K562 (cell line): ENCODE results near the gene FUT9. TPM values are rescaled to one million over a fixed set of nuclear protein-coding genes. Genes with fewer than 3 reads are reported as not detected.

ENCODE experiments used
- ATAC-seq: fragments of 200-7000 bp; cut with Tn5 transposase; 3 replicates; pipeline ENCODE4 v1.9.1; 2020; ENCODE audit warnings: moderate library complexity
- Bru-seq: library from RNA; stranded (reverse); fragments of 400-500 nt; gene quantifications from one replicate; lab custom pipeline; 2021; lab: Mats Ljungman, UMichigan
- BruChase-seq, 2 experiments: library from RNA; stranded (reverse); fragments of 400-500 nt; gene quantifications; one replicate each; lab custom pipeline; 2021; lab: Mats Ljungman, UMichigan
- BruUV-seq: library from RNA; stranded (reverse); fragments of 400-500 nt; replicated peaks from 2 replicates; lab custom pipeline; 2021; lab: Mats Ljungman, UMichigan
- CTCF ChIA-PET: fragments of 300-600 bp; formaldehyde crosslinking; extraction: SDS; loops from one replicate; lab custom pipeline; 2021; ENCODE audit warnings: low intra/inter-chr PET ratio; lab: Yijun Ruan, JAX
- POLR2A ChIA-PET: fragments of 300-600, 350-650 bp; sonication (Branson Sonifier 250); formaldehyde crosslinking; extraction: SDS; loops from one replicate; lab custom pipeline; 2021; ENCODE audit warnings: antibody characterized with exemption, inconsistent platforms; lab: Yijun Ruan, JAX
- DNase-seq, 4 experiments: peaks; one replicate each; pipeline versions ENCODE4 v3.0.0 to v3.0.0-alpha.2; 2011 to 2018; ENCODE audit warnings: low spot score in 3 of 4, mixed read lengths in 3 of 4; ENCODE audit errors: extremely low read depth in 1 of 4
- FAIRE-seq: peaks from 2 replicates; lab custom pipeline; 2011; peaks lifted over from hg19 to GRCh38; lab: Jason Lieb, UNC
- H2AFZ ChIP-seq: 2 replicates; pipeline ENCODE4 v1.6.0; 2011; ENCODE audit warnings: low read depth, low read length, control low read depth, inconsistent platforms
- H3K27ac ChIP-seq: fragments of 200-600 bp; 3 replicates; pipeline ENCODE4 v1.8.0; 2011; ENCODE audit warnings: low read depth, mild to moderate bottlenecking, control low read depth, inconsistent platforms, low read length, moderate library complexity, mixed read lengths; ENCODE audit errors: extremely low read depth
- H3K27me3 ChIP-seq, 2 experiments: fragments of 300-600 bp in 1 of 2; 2 replicates in 1 of 2; 3 replicates in 1 of 2; pipeline versions ENCODE4 v1.6.0 to v1.8.0; 2011; ENCODE audit warnings: inconsistent platforms in 2 of 2, low read length in 2 of 2, mild to moderate bottlenecking in 1 of 2, mixed read lengths in 1 of 2, moderate library complexity in 1 of 2; ENCODE audit not compliant: control insufficient read depth in 2 of 2, insufficient read depth in 2 of 2
- H3K36me3 ChIP-seq: fragments of 300-600 bp; 3 replicates; pipeline ENCODE4 v1.8.0; 2011; ENCODE audit warnings: mild to moderate bottlenecking, low read length, inconsistent platforms; ENCODE audit not compliant: control insufficient read depth, insufficient read depth
- H3K4me1 ChIP-seq, 2 experiments: fragments of 200-600 bp in 1 of 2; replicated peaks in 1 of 2; 2 replicates in 1 of 2; 3 replicates in 1 of 2; pipeline versions ENCODE4 v1.5.1 to v1.8.0; 2011; ENCODE audit warnings: inconsistent platforms in 2 of 2, low read length in 2 of 2, mild to moderate bottlenecking in 1 of 2, mixed read lengths in 1 of 2, moderate library complexity in 1 of 2; ENCODE audit not compliant: control insufficient read depth in 2 of 2, insufficient read depth in 2 of 2
- H3K4me2 ChIP-seq: 2 replicates; pipeline ENCODE4 v1.6.1; 2011; ENCODE audit warnings: low read length, control low read depth, inconsistent platforms, mixed read lengths; ENCODE audit not compliant: insufficient read depth
- H3K4me3 ChIP-seq: fragments of 200-600 bp; sonication (generic), shearing (Covaris generic); 2 replicates; pipeline ENCODE4 v1.5.1; 2016; ENCODE audit warnings: control low read depth, inconsistent platforms
- H3K79me2 ChIP-seq: fragments of 200-600 bp; 3 replicates; pipeline ENCODE4 v1.8.0; 2011; ENCODE audit warnings: low read length, inconsistent platforms; ENCODE audit not compliant: control insufficient read depth, insufficient read depth
- H3K9ac ChIP-seq, 2 experiments: 2 replicates each; pipeline versions ENCODE4 v1.6.0 to v1.6.1; 2011; ENCODE audit warnings: low read depth in 2 of 2, low read length in 2 of 2, control low read depth in 1 of 2, inconsistent platforms in 1 of 2, mild to moderate bottlenecking in 1 of 2, mixed read lengths in 1 of 2; ENCODE audit not compliant: insufficient read depth in 1 of 2
- H3K9me1 ChIP-seq: one replicate; pipeline ENCODE4 v1.6.0; 2011; ENCODE audit warnings: inconsistent platforms, mild to moderate bottlenecking, low read length, moderate library complexity; ENCODE audit not compliant: control insufficient read depth, insufficient read depth
- H3K9me3 ChIP-seq: replicated peaks from 2 replicates; pipeline ENCODE4 v1.5.1; 2011; ENCODE audit warnings: low read depth, low read length, inconsistent platforms; ENCODE audit not compliant: control insufficient read depth, insufficient read depth
- H4K20me1 ChIP-seq: replicated peaks from 2 replicates; pipeline ENCODE4 v1.6.1; 2011; ENCODE audit warnings: low read length, inconsistent platforms, mixed read lengths; ENCODE audit not compliant: control insufficient read depth, insufficient read depth
- CGGBP1 ChIP-seq: fragments of 250-450 bp; sonication (Bioruptor Pico); IDR thresholded peaks from 2 replicates; pipeline ENCODE4 v1.9.0; 2021; ENCODE audit warnings: mild to moderate bottlenecking
- HDAC1 ChIP-seq, 2 experiments: fragments of 450-650 bp; IDR thresholded peaks; 2 replicates each; pipeline ENCODE4 v1.6.1; 2016 to 2017; ENCODE audit warnings: inconsistent platforms in 1 of 2, mild to moderate bottlenecking in 1 of 2, moderate library complexity in 1 of 2
- JUND ChIP-seq, 2 experiments: IDR thresholded peaks; 2 replicates in 1 of 2; 3 replicates in 1 of 2; pipeline ENCODE4 v1.6.1; 2011; ENCODE audit warnings: borderline replicate concordance in 2 of 2, low read depth in 2 of 2, low read length in 2 of 2, improper control_type of control experiment in 1 of 2, missing biosample characterization in 1 of 2, missing genetic modification characterization in 1 of 2, missing genetic modification reagents in 1 of 2
- NCOA1 ChIP-seq: fragments of 450-650 bp; IDR thresholded peaks from 2 replicates; pipeline ENCODE4 v1.6.1; 2016; ENCODE audit warnings: low read depth
- NFYB ChIP-seq: IDR thresholded peaks from 2 replicates; pipeline ENCODE4 v1.6.1; 2011; ENCODE audit warnings: mild to moderate bottlenecking, moderate library complexity; ENCODE audit not compliant: insufficient read length; ENCODE audit errors: extremely low read depth
- SRF ChIP-seq, 2 experiments: fragments of 250-450, 450-650 bp in 1 of 2; sonication (Bioruptor Pico) in 1 of 2; sonication (generic) in 1 of 2; formaldehyde crosslinking; IDR thresholded peaks; 2 replicates each; pipeline versions ENCODE4 v1.5.0 to v1.5.1; 2020 to 2022; ENCODE audit warnings: mild to moderate bottlenecking in 1 of 2, missing genetic modification reagents in 1 of 2
- STAT5B ChIP-seq: fragments of 250-450 bp; sonication (Bioruptor Pico); IDR thresholded peaks from 2 replicates; pipeline ENCODE4 v1.8.0; 2021; ENCODE audit warnings: mild to moderate bottlenecking, inconsistent platforms
- ZNF224 ChIP-seq: sonication (generic); formaldehyde crosslinking; IDR thresholded peaks from 2 replicates; pipeline ENCODE4 v1.8.0; 2022; ENCODE audit warnings: mild to moderate bottlenecking, missing genetic modification reagents
- ZNF561 ChIP-seq: fragments of 450-650 bp; formaldehyde crosslinking; conservative IDR thresholded peaks from 2 replicates; pipeline ENCODE4 v1.4.0; 2020; ENCODE audit warnings: mild to moderate bottlenecking, moderate library complexity
- ZNF778 ChIP-seq: fragments of 450-650 bp; formaldehyde crosslinking; IDR thresholded peaks from 2 replicates; pipeline ENCODE4 v1.4.0; 2020; ENCODE audit warnings: mild to moderate bottlenecking, moderate library complexity
- WGBS: fragments of 100-300 bp; shearing (Covaris generic); methylation state at CpG from one replicate; pipeline ENCODE4 v1.1.6; 2016; ENCODE audit warnings: low coverage, mixed read lengths; ENCODE audit not compliant: insufficient coverage; ENCODE audit errors: missing lambda C conversion rate; 5-methylcytosine and 5-hydroxymethylcytosine counted together
- in situ Hi-C: fragments of 300-500 bp; cut with MboI; formaldehyde crosslinking; loops from 4 replicates; pipeline ENCODE4 v1.15.0; 2018; ENCODE audit warnings: inconsistent platforms, mixed read lengths
- intact Hi-C: fragments of 100-400 bp; cut with micrococcal nuclease; formaldehyde crosslinking; loops from 2 replicates; pipeline ENCODE4 v1.14.2; 2022
- long read RNA-seq, 3 experiments: library from polyadenylated mRNA in 2 of 3; library from RNA in 1 of 3; unstranded in 2 of 3; stranded (forward) in 1 of 3; transcript quantifications; one replicate each; pipeline ENCODE4 v2.0.0, GENCODE V29; 2019 to 2022
- polyA minus RNA-seq, 3 experiments: library from RNA; depleted of rRNA, polyadenylated mRNA; stranded (reverse); fragments of >200 nt; gene quantifications; 2 replicates each; pipeline ENCODE4 v1.2.3, GENCODE V29; 2011
- polyA plus RNA-seq, 8 experiments: library from polyadenylated mRNA; depleted of rRNA in 4 of 8; stranded (reverse) in 5 of 8; unstranded in 3 of 8; fragments of >200 nt; fragmentation: Nextera tagmentation in 2 of 8; fragmentation: Illumina TruSeq in 1 of 8; extraction: Ambion mirVana in 2 of 8; extraction: Trizol in 1 of 8; gene quantifications; 2 replicates each; pipeline versions ENCODE4 v1.2.1 to v1.2.3, GENCODE V29; 2011 to 2014; ENCODE audit warnings: inconsistent platforms in 1 of 8, missing spikeins in 1 of 8
- total RNA-seq, 7 experiments: library from RNA; depleted of rRNA in 6 of 7; stranded (reverse); fragments of >200 nt in 6 of 7; fragmentation: Illumina TruSeq in 2 of 7; extraction: Trizol in 2 of 7; gene quantifications; 2 replicates each; pipeline versions ENCODE4 v1.2.1 to v1.2.3, GENCODE V29; 2011 to 2021; ENCODE audit warnings: low replicate concordance in 1 of 7
- TF ChIP-seq, protein P1 (sequence below): sonication (generic); formaldehyde crosslinking; IDR thresholded peaks from 2 replicates; pipeline ENCODE4 v1.8.1; 2023; ENCODE audit warnings: mild to moderate bottlenecking, missing genetic modification reagents, moderate library complexity

Gene FUT9
- total RNA-seq (2011; cell fraction: chromatin; rRNA removed; ENCODE audit: low replicate concordance), result not detected in 2 replicates
- not detected in 2 replicates for total RNA-seq (2011; cell fraction: nucleolus; rRNA removed)
- not detected in 2 replicates for total RNA-seq (2011; cell fraction: nucleoplasm; rRNA removed)
- not detected in 2 replicates for total RNA-seq (2014; rRNA removed)
- total RNA-seq (2014; rRNA removed; fragmentation: Illumina TruSeq; extraction: Trizol), result not detected in 2 replicates
- not detected in 2 replicates for total RNA-seq (2015; rRNA removed; fragmentation: Illumina TruSeq; extraction: Trizol)
- not detected in 2 replicates for total RNA-seq (2021)
- not detected in 2 replicates for polyA plus RNA-seq (2011; rRNA removed)
- not detected in 2 replicates for polyA plus RNA-seq (2011; cell fraction: cytosol; rRNA removed)
- polyA plus RNA-seq (2011; cell fraction: nucleus; rRNA removed), result not detected in 2 replicates
- not detected in 2 replicates for polyA plus RNA-seq (2012)
- polyA plus RNA-seq (2014; fragmentation: Illumina TruSeq; extraction: Trizol), result not detected in 2 replicates
- not detected for polyA plus RNA-seq (2014; fragmentation: Nextera tagmentation; extraction: Ambion mirVana)
- polyA plus RNA-seq (2014; rRNA removed), result not detected in 2 replicates
- polyA minus RNA-seq (2011; rRNA and poly(A)+ RNA removed), result not detected in 2 replicates
- not detected in 2 replicates for polyA minus RNA-seq (2011; cell fraction: cytosol; rRNA and poly(A)+ RNA removed)
- not detected in 2 replicates for polyA minus RNA-seq (2011; cell fraction: nucleus; rRNA and poly(A)+ RNA removed)
- not detected for Bru-seq, nascent RNA
- not detected for BruChase-seq, experiment 1, labeled RNA remaining after a 2-hour chase
- BruChase-seq, experiment 2, labeled RNA remaining after a 6-hour chase, result percentile 0 among the genes with signal in this experiment
- long read RNA-seq, experiment 1, result 0 reads
- long read RNA-seq, experiment 2, result 0 reads
- long read RNA-seq, experiment 3, result 0 reads

GRCh38 chr6:96015518-96016333 lies at the start of gene FUT9:
Gene FUT9, plus strand, starts transcription at chr6:96015974. Its CDS starts 187,182 bp downstream, at chr6:96203156.
- Histone ChIP-seq H3K9ac (no peak within 1 kb of the TSS), H3K27ac (no peak within 1 kb of the TSS), H3K4me3 (no peak within 1 kb of the TSS), H4K20me1 (no peaks in the 10 kb centered on the region), H3K4me1 (no peaks in the 10 kb centered on the region), H3K79me2 (no peaks in the 10 kb centered on the region), H2AFZ (no peak within 1 kb of the TSS), H3K9me3 (no peaks in the 10 kb centered on the region), H3K27me3 (no peaks in the 10 kb centered on the region), H3K4me2 (no peak within 1 kb of the TSS), H3K36me3 (no peaks in the 10 kb centered on the region), H3K9me1 (no peaks in the 10 kb centered on the region)
- 14% methylated on average over 37 of the region's 62 CpGs for WGBS
- in situ Hi-C loops, result no loop called here
- FAIRE-seq (no peak), DNase-seq (no peak), ATAC-seq (no peak)
- BruUV-seq, result no TSS peak
- ChIA-PET POLR2A (no interaction called here), CTCF (no interaction called here)
- TF ChIP-seq, protein P1, sequence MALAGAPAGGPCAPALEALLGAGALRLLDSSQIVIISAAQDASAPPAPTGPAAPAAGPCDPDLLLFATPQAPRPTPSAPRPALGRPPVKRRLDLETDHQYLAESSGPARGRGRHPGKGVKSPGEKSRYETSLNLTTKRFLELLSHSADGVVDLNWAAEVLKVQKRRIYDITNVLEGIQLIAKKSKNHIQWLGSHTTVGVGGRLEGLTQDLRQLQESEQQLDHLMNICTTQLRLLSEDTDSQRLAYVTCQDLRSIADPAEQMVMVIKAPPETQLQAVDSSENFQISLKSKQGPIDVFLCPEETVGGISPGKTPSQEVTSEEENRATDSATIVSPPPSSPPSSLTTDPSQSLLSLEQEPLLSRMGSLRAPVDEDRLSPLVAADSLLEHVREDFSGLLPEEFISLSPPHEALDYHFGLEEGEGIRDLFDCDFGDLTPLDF (CRISPR knock-in tag), result no peak
- TF ChIP-seq STAT5B (CRISPR knock-in tag) (no peak), SRF (CRISPR knock-in tag; IDR thresholded peaks at IDR 0.05) (no peak), ZNF778 (CRISPR knock-in tag) (no peak), JUND (IDR thresholded peaks at IDR 0.05; ENCODE audit: borderline replicate concordance, low read depth, low read length) (no peak), JUND (tag; IDR thresholded peaks at IDR 0.05; ENCODE audit: borderline replicate concordance, low read depth, low read length) (no peak), ZNF224 (CRISPR knock-in tag) (no peak), ZNF561 (no peak), NCOA1 (no peak), CGGBP1 (CRISPR knock-in tag) (no peak), NFYB (no peak), HDAC1 (IDR thresholded peaks at IDR 0.05) (no peak)
- intact Hi-C loops, result no loop called here
